Esophagus muscularis mucosa (tissue), 4 donors: ENCODE results near the gene TRIM2. TPM values are rescaled to one million over a fixed set of nuclear protein-coding genes. Genes with fewer than 3 reads are reported as not detected.

ENCODE experiments used
- DNase-seq: peaks from one replicate; pipeline ENCODE4 v3.0.0-alpha.2; 2017; ENCODE audit errors: extremely low spot score
- H3K27ac ChIP-seq, 4 donors: fragments of 200-600 bp; sonication (generic); replicated peaks in 1 of 4; 1 replicate in 3 of 4; 2 replicates in 1 of 4; pipeline ENCODE4 v1.5.1; 2016 to 2019; ENCODE audit warnings: mild to moderate bottlenecking in 1 of 4
- H3K27me3 ChIP-seq, 4 donors: fragments of 200-600 bp; sonication (generic); one replicate each; pipeline versions ENCODE4 v1.5.1 to v1.6.0; 2016 to 2019
- H3K36me3 ChIP-seq, 4 donors: fragments of 200-600 bp; sonication (generic); one replicate each; pipeline ENCODE4 v1.5.1; 2016 to 2019
- H3K4me1 ChIP-seq, 4 donors: fragments of 200-600 bp; sonication (generic); one replicate each; pipeline ENCODE4 v1.5.1; 2016 to 2019
- H3K4me3 ChIP-seq, 4 donors: fragments of 200-600 bp; sonication (generic); 1 replicate in 2 of 4; 2 replicates in 2 of 4; pipeline ENCODE4 v1.5.1; 2016 to 2019; ENCODE audit warnings: mild to moderate bottlenecking in 4 of 4, moderate library complexity in 1 of 4
- H3K9me3 ChIP-seq, 4 donors: fragments of 200-600 bp; sonication (generic); 1 replicate in 3 of 4; 2 replicates in 1 of 4; pipeline ENCODE4 v1.5.1; 2016 to 2019
- CTCF ChIP-seq, 3 experiments: fragments of 200-600 bp in 2 of 3; fragments of 450-650 bp in 1 of 3; sonication (generic) in 2 of 3; IDR thresholded peaks; one replicate each; pipeline ENCODE4 v1.5.1; 2017 to 2019; ENCODE audit warnings: antibody characterized with exemption in 3 of 3, mild to moderate bottlenecking in 2 of 3, moderate library complexity in 1 of 3
- EP300 ChIP-seq: sonication (generic); formaldehyde crosslinking; IDR thresholded peaks from one replicate; pipeline ENCODE4 v1.6.1; 2017; ENCODE audit warnings: antibody characterized with exemption
- POLR2A ChIP-seq: fragments of 450-650 bp; IDR thresholded peaks from one replicate; pipeline ENCODE4 v1.6.1; 2017; ENCODE audit warnings: antibody characterized with exemption, moderate library complexity, mild to moderate bottlenecking, low read depth
- POLR2AphosphoS5 ChIP-seq, 2 donors: sonication (generic); formaldehyde crosslinking; IDR thresholded peaks; one replicate each; pipeline ENCODE4 v1.6.1; 2017; ENCODE audit warnings: antibody characterized with exemption in 2 of 2
- WGBS: methylation state at CpG from one replicate; pipeline ENCODE4 v1.1.5; 2018; 5-methylcytosine and 5-hydroxymethylcytosine counted together
- intact Hi-C: fragments of 100-400 bp; cut with DNase I; formaldehyde crosslinking; loops from one replicate; pipeline ENCODE4 v1.15.1; 2023
- total RNA-seq, 4 donors: library from RNA; depleted of rRNA; stranded (reverse); fragments of >200 nt; gene quantifications; one replicate each; pipeline versions ENCODE4 v1.1.0 to v1.2.1, GENCODE V29; 2016

The TRIM2 gene
- total RNA-seq, 4 donors from 2014 or later: 28.3 to 36.9 (median 30.4) TPM

GRCh38 chr4:153366486-153366885 lies 162.2 kb downstream of the TRIM2 start:
- no peak for TF ChIP-seq CTCF (IDR thresholded peaks at IDR 0.05)
- TF ChIP-seq EP300: no peak
- no peak for TF ChIP-seq POLR2A
- intact Hi-C loops: no loop called here

GRCh38 chr4:153367092-153367491 lies 162.8 kb downstream of the TRIM2 start:
- intact Hi-C loops: no loop called here
- Histone ChIP-seq H3K9me3 (no peaks in the 10 kb centered on the region), H3K4me3 (no peak overlapping the region), H3K4me1 (no peaks in the 10 kb centered on the region), H3K27ac (no peak overlapping the region), H3K27me3 (no peaks in the 10 kb centered on the region), H3K36me3 (no peaks in the 10 kb centered on the region)
- DNase-seq: no peak
- TF ChIP-seq POLR2AphosphoS5 (IDR thresholded peaks at IDR 0.05): no peak
- no peak for TF ChIP-seq CTCF (IDR thresholded peaks at IDR 0.05)
- no peak for TF ChIP-seq POLR2A
- TF ChIP-seq EP300: no peak
- WGBS: 90% methylated on average over 1 of the region's 1 CpG

More at GRCh38 chr4:153366486-153366885, 162.2 kb downstream of the TRIM2 start:
- Histone ChIP-seq H3K9me3 (no peaks in the 10 kb centered on the region), H3K4me3 (no peak overlapping the region), H3K27ac (no peak overlapping the region), H3K27me3 (no peaks in the 10 kb centered on the region), H3K36me3 (no peaks in the 10 kb centered on the region), H3K4me1 (no peaks in the 10 kb centered on the region)
- 87% methylated on average over 1 of the region's 1 CpG for WGBS
- DNase-seq: no peak

GRCh38 chr4:153369021-153369420 lies 164.8 kb downstream of the TRIM2 start:
- TF ChIP-seq POLR2AphosphoS5 (IDR thresholded peaks at IDR 0.05) (no peak), CTCF (IDR thresholded peaks at IDR 0.05) (no peak), POLR2A (no peak), EP300 (no peak)
- WGBS: 86% methylated on average over 1 of the region's 1 CpG
- no peaks in the 10 kb centered on the region for H3K4me1 ChIP-seq
- H3K27ac ChIP-seq: no peak overlapping the region
- intact Hi-C loops: no loop called here
- no peak overlapping the region for H3K4me3 ChIP-seq
- no peaks in the 10 kb centered on the region for H3K36me3 ChIP-seq
- peaks cover 0 to 3% (median 0%) of the 10 kb centered on the region in 4 donors for H3K9me3 ChIP-seq
- no peaks in the 10 kb centered on the region for H3K27me3 ChIP-seq
- DNase-seq: no peak

GRCh38 chr4:153371701-153372234 lies 167.5 kb downstream of the TRIM2 start:
- intact Hi-C loops: no loop called here
- 83% methylated on average over 6 of the region's 6 CpGs for WGBS
- TF ChIP-seq POLR2AphosphoS5 (IDR thresholded peaks at IDR 0.05) (no peak), POLR2A (no peak), EP300 (no peak), CTCF (IDR thresholded peaks at IDR 0.05) (no peak)
- no peak for DNase-seq
- Histone ChIP-seq H3K27me3 (no peaks in the 10 kb centered on the region), H3K9me3 (peaks cover 0 to 3% (median 0%) of the 10 kb centered on the region in 4 donors), H3K4me1 (no peaks in the 10 kb centered on the region), H3K36me3 (no peaks in the 10 kb centered on the region), H3K4me3 (no peak overlapping the region), H3K27ac (no peak overlapping the region)

GRCh38 chr4:153372967-153373562 lies 168.8 kb downstream of the TRIM2 start:
- no peaks in the 10 kb centered on the region for H3K4me1 ChIP-seq
- no peak for DNase-seq
- H3K4me3 ChIP-seq: no peak overlapping the region
- intact Hi-C loops: no loop called here
- TF ChIP-seq CTCF (IDR thresholded peaks at IDR 0.05) (no peak), EP300 (no peak), POLR2AphosphoS5 (IDR thresholded peaks at IDR 0.05) (no peak), POLR2A (no peak)
- H3K36me3 ChIP-seq: no peaks in the 10 kb centered on the region
- H3K9me3 ChIP-seq: peaks cover 0 to 3% (median 0%) of the 10 kb centered on the region in 4 donors
- no peak overlapping the region for H3K27ac ChIP-seq
- H3K27me3 ChIP-seq: no peaks in the 10 kb centered on the region
- 71% methylated on average over 1 of the region's 1 CpG for WGBS
